GM12872 (cell line): Measurements from ENCODE around the gene SLFNL1.

Source experiments
- TF ChIP-seq, protein P1 (sequence below): IDR thresholded peaks from 3 replicates; pipeline ENCODE4 v1.5.1; 2011; ENCODE audit warnings: low read depth, mild to moderate bottlenecking, low read length, moderate library complexity; ENCODE audit not compliant: insufficient read depth

The SLFNL1 gene

DNA sequence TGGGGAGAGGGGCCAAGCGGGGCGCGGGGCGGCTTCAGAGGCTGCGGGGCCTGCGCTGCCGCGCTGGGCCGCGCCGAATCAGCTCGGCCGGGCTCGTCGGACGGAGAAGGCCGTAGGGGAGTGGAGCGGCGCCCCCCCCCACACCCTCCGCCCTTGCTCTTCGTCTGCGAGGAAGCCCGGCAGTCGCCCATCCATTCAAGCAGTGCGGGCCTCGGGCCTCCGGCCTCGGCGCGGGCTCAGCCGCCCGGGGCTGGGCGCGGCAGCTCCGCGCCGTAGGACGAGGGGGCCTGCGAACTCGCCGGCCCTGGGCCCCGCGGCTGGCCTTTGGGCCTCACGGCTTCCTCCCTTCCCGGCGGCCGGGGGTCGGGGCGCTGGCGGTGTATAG is 41.5 kb downstream of the SLFNL1 start:
- TF ChIP-seq, protein P1, sequence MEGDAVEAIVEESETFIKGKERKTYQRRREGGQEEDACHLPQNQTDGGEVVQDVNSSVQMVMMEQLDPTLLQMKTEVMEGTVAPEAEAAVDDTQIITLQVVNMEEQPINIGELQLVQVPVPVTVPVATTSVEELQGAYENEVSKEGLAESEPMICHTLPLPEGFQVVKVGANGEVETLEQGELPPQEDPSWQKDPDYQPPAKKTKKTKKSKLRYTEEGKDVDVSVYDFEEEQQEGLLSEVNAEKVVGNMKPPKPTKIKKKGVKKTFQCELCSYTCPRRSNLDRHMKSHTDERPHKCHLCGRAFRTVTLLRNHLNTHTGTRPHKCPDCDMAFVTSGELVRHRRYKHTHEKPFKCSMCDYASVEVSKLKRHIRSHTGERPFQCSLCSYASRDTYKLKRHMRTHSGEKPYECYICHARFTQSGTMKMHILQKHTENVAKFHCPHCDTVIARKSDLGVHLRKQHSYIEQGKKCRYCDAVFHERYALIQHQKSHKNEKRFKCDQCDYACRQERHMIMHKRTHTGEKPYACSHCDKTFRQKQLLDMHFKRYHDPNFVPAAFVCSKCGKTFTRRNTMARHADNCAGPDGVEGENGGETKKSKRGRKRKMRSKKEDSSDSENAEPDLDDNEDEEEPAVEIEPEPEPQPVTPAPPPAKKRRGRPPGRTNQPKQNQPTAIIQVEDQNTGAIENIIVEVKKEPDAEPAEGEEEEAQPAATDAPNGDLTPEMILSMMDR = no peak

DNA sequence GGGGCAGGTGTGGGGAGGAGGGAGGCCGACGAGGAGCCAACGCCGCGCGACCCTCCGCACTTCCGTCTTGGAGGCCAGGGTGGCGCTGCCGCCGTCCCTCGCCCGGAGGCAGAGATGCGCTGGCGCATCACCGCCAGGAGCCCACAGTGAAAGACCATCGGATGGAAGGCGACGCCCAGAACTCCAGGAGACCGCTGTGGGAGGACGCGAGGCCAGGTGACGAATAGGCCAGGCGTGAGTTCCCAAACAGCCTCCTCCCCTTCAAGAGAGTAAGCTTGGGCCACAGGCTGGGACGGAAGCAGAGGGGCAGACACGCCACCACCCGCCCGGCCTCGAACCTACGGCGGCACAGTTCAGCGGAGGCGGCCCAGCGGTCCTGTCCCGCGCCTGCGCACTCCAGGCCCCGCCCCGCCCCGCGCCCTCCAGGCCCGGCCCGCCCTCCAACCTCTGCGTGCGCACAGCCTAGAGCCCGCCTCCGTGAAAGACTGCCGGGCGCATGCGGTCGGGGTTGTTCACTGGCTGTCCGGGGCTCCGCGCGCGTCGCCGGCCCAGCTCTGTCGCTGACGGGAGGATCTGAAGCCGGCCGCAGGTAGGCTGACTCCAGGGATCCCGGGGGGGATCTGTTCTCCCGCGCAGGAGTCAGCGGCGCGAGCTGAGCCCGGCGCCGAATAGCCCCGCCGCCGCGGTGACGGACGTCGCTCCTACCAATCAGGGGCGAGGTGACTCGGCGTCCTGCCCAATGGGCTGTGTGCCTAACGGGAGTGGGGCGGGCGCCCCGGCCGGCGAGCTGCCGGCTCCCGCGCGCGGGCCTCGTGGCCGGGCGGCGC is 42.1 kb downstream of the SLFNL1 start, which contains the start of gene CTPS1:
Gene CTPS1 (plus strand): TSS at position 456 of the 827 bp plus-strand sequence. CDS start 3,595 bp downstream, outside the sequence.
- TF ChIP-seq, protein P1 = peak; percentile 50; the same call in 2 of the 3 replicates

DNA sequence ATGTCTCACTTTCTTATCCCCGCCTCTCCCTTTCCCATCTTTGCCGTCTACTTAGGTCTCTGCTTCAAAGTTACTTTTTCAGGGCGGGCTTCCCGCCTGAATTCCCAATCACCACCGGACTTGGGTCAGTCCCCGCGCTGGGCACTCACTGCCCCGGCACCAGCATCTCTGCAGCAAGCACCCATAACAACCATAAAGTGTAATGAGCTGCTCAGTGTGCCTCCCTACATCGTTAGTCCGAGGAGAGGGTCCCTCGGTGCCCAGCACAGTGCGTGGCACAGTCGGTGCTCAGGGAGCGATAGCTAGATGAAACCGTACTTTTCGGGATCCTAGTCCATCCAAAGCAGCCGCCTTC is 42.7 kb downstream of the SLFNL1 start:
- TF ChIP-seq, protein P1 = no peak

DNA sequence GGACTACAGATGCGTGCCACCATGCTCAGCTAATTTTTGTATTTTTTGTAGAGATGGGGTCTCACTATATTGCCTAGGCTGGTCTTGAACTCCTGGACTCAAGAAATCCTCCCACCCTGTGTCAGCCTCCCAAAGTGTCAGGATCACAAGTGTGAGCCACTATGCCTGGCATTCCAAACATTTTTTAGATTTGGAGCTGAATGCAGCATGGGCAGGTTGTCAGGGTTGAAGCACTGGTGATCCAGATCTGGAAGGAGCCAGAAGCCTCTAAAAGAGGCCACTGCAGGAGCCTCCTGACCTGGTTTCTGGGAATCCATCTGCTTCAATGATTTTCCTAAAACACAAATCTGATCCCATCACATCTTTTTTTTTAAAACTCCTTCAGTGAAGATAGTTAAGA is 43.8 kb downstream of the SLFNL1 start:
- TF ChIP-seq, protein P1 = no peak

DNA sequence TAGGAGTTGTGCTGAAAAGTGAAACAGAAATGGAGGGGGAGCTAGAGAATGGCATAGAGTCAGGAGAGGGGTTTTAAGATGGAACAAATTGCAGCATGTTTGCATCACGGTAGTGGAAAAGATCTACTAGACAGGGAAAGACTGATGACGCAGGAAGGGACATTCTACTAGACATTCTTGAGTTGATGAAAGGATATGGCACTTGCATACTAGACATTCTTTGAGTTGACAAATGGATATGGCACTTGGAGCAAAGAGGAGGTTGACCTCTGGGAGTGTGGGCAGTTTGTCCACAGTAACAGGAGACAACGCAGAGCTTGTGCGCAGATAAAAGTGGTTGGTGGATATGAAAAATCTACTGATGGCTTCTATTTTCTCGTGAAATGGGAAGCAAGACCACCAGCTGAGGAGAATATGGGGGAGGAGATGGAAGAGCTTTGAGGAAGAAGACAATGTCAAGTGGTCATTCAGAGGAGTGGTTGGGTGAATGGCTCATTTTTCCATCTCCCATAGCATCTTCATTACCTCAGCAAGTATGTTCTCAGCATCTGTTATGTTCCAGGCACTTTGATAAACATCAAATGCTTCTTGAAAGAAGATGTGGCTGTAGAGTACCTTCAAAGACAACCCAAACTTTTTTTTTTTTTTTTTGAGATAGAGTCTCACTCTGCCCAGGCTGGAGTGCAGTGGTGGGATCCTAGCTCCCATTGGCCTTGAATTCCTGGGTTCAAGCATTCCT is 44.4 kb downstream of the SLFNL1 start:
- TF ChIP-seq, protein P1 = no peak

DNA sequence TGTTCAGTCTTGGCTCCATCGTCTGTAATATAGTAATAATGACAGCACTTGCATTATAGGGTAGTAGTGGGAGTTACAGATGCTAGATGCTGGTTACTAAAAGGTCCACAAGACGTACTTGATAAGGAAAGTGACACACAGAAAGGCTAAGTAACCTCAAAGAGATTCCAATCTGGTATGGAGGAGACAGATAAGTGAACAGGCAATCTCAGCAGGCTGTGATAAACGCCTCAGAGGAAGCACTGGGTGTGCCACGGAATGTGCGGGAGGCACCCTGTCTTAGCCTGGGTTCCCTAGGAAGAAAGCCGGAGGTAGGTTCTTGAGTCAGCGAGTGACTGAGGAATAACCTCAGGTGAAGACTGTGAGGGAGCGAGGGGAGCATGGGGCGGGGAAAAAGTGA is 46.6 kb downstream of the SLFNL1 start:
- TF ChIP-seq, protein P1 = no peak

DNA sequence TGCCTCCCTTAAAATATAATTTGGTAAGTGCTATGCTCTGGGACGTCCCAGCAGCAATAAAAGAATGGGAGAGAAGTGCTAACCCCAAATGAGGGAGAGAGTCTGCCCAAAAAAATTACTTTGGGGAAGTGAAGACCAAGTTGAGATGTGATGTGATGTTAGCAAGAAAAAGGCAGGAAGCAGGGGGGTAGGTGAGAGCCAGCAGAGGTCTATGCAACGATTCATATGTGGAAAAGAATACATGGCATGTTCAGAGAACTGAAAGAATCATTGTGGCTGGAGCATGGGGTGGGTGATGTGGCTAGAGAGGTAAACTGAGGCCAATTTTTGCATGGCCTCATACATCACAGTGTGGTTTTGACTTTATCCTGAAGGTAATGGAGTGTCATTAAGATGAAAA is 47.6 kb downstream of the SLFNL1 start:
- TF ChIP-seq, protein P1 = no peak
